SK-N-DZ (cell line): ENCODE measurements around the gene MKLN1.
"Not testable (repeated sequence)": the region's sequence is repeated elsewhere in the genome, so short reads cannot be mapped to it uniquely, and the experiment has no call there.

Experiments
- DNase-seq: peaks from one replicate; pipeline ENCODE4 v3.0.0-alpha.2; 2015; ENCODE audit warnings: low spot score

The MKLN1 gene

DNA sequence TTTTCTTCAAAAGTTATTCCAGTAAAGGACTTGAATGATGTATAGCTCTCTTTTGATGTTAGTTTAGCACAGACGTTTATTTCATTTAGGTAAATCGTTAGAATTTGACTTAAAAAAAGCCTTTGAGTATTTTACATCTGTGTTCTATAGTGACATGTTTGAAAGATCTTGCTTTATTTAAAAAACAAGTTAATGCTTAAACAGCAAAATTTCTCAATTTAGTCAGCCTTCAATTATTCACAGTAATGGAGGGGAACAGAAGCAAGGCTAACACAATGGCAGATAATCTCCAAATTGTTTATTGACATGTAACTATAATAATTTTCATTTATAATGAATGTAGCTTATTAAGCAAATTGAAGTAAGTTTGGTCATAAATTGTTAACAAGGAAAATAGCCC is 63.5 kb downstream of the MKLN1 start:
- DNase-seq = no peak

DNA sequence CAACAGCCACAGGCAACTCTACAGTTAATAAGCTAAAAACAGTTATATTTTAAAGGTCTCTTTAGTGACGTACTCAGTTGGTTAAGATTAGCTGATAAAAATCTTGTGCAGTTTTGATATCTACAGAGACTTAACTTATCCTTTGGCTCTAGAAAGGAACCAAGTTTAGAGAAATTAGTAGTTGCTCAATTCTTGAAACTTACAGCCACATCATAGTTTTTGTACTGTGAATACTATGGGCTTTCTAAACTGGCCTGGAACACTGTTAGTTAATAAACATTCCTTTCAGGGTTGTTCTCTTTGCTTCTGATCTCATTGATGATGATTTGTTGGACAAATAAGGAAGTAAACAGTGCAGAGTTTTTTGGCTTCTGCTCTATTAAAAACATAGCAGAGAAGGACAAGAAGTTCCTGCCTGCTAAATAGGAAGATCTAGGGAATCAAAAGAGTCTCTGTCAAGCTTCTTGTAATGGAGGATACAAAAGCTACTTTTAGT is 73.1 kb downstream of the MKLN1 start:
- no peak for DNase-seq

DNA sequence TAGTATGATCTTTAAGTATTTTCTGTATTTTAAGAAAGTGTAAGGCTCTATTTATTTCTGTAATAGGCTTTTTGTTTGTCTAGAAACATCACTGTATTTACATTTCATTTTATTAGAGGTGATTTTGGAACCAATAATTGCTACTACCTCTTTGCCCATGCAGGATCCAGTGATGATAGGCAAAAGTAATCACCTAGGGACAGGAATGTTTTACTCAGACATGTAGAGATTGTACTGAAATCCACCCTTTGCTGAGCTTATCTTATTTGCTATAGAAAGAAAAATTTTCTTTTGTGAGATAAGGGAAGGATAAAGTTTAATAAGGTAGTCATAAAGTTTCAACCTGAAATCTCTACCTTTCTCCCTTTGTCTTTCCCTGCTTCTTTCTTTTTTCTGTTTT is 73.5 kb downstream of the MKLN1 start:
- no peak for DNase-seq

DNA sequence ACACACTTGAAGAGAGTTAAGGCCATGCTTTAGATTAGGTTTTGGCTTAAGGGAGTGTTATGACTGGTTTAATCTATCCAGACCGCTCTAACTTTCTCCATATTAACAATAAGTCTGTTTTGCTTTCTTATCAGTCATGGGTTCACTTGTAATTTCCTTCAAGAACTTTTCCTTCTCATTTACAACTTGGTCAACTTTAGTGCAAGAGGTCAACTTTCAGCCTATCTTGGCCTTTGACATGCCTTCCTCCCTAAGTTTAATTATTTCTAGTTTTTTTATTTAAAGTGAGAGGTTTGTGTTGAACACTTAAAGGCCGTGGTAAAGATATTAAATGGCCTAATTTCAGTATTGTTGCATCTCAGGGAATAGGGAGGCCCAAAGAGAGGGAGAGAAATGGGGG is 75.6 kb downstream of the MKLN1 start:
- DNase-seq = no peak

DNA sequence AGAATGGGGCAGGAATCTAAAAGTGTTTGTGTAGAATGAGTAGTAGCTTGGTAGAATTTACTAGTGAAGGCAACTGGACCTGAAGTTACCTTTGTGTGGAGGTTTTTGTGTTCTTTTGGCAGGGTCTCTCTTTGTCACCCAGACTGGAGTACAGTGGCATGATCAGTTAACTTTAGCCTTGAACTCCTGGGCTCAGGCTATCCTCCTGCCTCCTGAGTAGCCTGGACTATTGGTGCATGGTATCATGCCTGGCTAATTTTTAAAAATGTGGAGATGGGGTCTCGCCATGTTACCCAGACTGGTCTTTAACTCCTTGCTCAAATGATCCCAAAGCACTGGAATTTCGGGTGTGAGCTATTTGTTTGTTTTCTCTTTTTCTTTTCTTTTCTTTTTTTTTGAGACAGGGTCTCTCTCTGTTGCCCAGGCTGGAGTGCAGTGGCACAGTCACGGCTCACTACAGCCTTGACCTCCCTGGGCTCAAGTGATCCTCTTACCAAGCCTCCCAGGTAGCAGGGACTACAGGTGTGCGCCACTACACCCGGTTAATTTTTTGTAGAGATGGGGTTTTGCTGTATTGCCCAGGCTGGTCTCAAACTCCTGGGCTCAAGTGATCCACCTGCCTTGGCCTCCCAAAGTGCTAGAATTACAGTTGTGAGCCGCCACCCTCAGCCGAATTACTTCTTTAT is 76.7 kb downstream of the MKLN1 start:
- DNase-seq = no peak

DNA sequence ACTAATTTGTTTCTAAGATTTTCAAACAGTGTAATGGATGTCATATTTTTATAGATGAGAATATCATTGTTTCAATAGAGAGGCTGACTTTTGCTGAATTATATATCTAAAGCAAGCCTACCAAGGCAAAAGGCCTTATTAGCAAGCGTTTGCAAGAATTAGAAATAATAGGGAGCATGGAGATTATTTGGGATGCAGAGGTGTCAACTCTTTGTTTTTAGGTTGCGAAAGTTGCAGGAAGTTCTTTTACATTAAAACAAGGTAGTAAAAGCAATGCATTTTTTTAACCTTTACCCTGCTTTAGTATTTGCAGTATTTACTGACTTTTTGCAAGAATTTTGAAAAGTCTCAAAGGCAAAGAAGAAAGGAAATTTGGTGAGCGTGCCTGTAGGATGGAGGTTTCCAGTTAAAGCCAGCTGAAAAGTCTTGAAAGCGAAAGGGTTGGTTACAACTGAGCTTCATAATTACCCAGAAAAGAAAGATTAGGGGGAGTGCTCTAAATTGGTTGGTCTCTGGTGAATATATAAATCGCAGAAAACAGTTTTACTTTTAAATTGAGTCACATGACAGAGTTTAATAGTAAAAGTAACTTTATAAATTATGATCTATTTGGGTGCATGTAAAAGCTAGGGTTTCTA is 81.6 kb downstream of the MKLN1 start:
- no peak for DNase-seq

DNA sequence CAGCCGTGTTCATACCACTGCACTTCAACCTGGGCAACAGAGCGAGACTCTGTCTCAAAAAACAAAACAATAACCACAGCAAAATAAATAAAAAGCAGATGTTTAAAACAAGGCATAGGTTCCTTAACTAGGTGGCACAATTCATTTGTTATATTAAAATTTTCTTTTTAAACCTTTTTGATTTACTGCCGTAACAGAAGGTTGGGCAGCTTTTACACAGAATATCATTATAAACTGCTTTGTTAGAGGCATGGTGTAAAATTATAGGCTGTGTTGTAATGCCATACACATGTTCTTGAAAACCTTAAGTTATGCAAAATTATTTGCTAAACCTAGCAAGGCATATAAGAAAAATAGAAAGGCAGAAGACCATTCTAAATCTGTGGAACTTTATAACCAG is 84.4 kb downstream of the MKLN1 start:
- DNase-seq = no peak

DNA sequence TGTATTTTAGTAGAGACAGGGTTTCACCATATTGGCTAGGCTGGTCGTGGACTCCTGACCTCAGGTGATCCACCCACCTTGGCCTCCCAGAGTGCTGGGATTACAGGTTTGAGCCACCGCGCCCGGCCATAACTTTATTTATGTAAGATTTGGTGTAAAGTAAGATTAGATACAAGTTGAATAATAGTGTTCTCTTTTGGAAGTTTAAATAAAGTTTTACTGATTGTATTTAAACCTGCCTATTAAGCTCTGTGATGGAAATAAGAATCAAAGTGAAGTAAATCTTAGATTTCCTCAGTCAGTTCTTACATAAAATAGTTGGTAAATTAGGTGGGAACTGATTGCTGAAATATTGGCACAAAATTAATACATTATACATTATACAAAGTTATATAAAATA is 86.0 kb downstream of the MKLN1 start:
- DNase-seq = no peak

DNA sequence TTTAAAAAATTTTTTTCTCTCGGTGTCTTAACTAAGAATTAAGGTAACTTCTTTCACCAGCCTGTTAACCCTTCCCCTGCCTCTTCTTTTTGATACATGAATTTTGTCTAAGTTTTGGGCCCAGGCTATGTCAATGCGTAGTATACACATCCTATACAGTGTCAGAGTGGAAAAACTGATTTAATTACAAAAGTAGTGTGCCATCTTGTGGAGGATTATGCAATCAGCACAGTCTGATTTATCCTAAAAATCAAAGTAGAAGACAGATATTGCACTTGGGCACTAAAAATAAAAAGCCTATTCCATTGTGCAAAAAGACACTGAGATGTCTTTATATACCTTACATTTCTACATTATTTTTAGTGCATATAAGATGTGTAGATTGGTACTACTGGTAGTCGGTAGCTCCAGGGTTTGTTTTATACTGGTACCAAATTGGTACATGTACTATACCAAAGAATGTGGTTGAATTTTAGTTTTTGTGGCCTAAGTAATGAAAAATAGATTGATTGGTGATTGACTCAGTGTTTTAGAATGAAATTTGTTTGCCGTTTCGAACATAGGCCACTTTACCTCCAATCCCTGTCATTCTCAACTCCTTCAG is 96.6 kb downstream of the MKLN1 start:
- peak; percentile 37 for DNase-seq

DNA sequence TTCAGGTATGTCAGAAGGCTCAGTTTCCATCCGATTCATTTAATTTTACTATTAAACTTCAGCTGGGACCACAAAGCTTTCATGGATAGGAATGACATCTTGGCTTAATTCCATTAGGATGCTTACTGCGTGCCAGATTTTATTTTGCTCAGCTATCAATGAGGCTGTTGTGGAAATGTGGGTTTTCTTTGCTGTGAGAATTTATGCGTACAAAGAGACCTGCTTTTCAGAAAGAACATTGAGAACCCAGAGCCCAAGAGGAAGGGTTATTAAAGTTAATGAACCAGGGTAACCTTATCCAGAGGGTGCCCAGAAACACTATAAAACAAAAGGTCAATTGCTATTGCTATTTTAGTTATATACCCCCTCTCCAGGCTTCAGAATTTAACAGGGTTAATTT is 98.3 kb downstream of the MKLN1 start:
- no peak for DNase-seq

DNA sequence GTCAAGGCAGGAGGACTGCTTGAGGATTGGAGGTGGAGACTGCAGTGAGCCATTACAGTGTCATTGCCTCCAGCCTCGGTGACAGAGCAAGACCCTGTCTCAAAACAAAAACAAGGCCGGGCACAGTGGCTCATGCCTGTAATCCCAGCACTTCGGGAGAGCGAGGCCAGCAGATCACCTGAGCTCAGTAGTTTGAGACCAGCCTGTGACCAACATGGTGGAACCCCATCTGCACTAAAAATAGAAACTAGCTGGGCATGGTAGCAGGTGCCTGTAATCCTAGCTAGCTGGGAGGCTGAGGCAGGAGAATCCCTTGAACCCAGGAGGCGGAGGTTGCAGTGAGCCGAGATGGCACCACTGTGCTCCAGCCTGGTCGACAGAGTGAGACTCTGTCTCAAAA is 103.2 kb downstream of the MKLN1 start:
- not testable (repeated sequence) for DNase-seq

DNA sequence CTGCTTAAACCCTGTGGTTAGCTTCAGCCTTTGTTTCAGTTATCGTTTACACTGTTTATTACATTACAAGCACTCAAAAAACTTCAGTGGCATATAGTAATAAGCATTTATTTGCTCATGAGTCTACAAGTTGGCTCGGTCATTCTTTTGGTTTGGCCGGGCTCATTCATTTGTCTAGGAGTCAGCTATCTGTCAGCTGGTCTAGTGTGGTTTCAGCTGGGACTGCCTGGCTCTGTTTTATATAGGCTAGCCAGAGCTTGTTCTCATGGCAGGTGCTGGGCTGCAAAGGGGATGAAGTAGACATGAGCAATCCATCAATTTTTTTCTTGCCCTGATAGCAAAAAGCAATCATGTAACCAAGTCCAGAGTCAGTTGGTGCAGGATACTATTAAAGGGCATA is 103.6 kb downstream of the MKLN1 start:
- DNase-seq = no peak

DNA sequence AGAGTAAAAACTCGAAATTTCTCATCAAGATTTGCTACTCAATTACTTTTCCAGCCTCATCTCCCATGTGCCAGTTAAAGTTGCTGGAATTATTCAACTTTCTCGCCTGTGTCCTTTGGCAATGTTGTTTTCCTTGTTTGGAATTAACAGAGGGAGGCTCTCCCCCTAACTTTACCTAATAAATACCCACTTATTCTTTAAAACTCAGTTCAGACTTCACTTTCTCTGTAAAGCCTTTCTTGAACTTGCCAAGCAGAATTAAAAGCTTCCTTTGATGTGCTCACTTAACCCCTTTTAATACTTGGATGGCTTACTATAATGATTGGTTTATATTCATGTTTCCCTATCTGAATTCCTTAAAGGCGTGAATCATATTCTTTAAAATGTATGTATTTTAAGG is 104.1 kb downstream of the MKLN1 start:
- DNase-seq = no peak

DNA sequence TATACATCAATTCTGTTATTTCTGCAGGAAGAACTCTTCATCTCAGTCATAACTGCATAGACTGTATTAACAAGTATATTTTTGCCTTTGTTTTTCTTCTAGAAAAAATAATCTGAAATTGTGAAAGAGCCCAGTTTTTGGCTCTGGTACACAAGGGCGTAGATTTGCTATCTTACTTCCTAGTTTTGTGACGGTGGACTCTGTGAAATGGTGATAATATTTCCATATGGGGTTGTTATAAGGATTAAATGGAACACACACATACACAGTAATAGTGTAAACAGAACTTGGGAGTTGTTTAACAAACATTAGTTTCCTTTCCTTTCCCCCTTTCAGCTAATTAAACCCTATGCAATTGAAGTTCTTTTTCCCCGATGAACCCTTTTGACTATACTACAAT is 108.7 kb downstream of the MKLN1 start:
- no peak for DNase-seq

DNA sequence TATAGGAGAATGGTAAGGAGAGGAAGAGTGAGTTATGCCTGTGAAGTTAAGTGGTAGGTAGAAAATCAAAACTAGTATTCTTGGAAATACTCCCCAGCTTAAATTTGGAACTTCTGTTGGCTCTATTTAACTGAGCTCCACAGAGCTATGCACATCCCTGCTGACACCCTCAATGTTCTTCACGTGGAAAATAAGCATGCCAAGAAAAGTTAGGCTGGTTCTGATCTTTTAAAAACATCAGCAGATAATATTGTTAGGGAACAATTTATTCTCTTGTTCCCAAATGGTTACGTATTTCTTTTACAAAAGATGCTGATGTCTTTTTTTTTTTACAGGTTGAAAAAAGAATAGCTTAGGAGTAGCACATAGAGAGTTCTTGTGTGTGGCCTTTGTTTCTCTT is 111.3 kb downstream of the MKLN1 start:
- DNase-seq = no peak

DNA sequence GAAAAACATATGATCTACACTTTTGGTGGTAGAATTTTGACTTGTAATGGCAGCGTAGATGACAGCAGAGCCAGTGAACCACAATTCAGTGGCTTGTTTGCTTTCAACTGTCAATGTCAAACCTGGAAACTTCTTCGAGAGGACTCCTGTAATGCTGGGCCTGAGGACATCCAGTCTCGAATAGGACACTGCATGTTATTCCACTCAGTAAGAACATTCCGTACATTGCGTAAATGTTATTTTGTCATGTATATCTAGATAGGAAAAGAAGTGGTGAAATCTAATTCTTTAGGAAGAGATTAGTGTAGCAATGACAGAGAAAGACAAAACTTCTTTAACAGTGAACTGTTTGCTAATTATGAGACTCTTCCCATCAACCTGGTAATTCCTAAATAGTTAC is 115.8 kb downstream of the MKLN1 start:
- DNase-seq = no peak

DNA sequence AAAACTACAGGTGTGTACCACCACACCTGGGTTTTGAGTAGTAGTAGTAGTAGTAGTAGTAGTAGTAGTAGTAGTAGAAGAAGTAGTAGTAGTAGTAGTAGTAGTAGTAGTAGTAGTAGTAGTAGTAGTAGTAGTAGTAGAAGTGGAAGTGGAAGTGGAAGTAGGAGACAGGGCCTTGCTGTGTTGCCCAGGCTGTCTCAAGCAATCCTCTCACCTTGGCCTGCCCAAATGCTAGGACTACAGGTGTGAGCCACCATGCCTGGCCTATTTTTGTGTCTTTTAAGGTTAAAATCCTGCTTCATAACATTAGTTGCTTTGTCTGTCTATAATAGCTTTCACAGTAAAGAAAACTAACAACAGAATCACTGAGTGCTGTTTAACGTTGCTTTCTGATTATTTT is 117.0 kb downstream of the MKLN1 start:
- DNase-seq = no peak

DNA sequence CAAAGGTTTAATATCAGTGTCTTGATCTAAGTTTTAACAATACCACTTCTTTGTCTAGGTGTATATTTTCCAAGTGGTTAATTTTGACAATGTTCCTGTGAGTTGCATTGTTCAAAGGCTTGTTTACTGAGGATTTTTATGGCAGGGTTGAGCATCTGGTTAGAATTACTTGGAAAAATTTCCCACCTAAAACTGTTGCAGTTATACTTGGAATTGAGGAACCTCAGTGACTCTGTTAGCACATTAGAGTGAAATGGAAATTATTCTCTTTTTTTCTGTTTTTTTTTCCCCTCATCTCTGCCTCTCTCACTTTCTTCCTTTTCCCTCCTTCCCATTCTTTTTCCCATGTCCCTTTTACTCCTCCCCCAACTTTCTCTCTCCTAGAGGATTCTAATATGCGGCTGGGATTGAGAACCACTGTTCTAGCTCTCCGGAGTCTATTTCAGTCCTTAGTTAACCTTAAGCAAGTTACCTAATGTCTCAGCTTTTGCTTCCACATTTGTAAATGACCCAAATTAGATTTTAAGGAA is 121.8 kb downstream of the MKLN1 start:
- no peak for DNase-seq

DNA sequence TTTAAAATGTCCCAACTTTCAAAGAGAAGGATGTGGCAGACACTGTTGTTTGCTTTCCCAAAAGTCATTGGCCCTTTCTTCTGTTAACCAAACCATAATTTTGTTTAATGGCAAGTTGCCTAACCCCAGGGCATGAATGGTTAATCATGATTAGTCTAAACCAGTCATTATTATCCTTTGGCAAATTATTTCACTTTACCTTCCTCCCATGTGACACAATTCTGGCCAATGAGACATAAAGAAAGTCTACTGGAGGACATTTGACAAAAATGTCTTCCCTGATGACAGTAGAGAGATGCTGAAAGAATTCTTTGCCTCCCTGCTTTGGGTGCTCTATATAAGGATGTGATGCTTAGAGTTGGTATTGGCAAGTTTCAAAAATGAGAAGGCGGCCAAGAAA is 126.8 kb downstream of the MKLN1 start:
- no peak for DNase-seq

DNA sequence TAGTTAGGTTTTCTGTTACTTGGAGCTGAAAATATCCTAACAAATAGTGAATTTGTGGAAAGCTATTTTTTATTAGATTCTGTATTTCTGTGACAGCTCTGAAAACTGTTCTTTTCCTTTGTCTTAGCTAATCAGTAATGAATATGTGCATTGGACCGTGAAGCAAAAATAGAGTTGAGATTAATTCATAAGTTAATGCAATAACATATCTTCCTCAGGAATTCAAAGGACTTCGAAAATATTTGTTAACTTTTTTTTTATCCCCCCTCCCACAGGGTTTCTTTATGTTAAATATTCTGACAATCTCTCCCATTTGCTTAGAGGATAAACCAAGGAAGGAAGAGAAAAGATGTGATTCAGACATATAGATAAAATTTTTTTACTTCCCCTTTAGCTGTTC is 127.3 kb downstream of the MKLN1 start:
- no peak for DNase-seq

DNA sequence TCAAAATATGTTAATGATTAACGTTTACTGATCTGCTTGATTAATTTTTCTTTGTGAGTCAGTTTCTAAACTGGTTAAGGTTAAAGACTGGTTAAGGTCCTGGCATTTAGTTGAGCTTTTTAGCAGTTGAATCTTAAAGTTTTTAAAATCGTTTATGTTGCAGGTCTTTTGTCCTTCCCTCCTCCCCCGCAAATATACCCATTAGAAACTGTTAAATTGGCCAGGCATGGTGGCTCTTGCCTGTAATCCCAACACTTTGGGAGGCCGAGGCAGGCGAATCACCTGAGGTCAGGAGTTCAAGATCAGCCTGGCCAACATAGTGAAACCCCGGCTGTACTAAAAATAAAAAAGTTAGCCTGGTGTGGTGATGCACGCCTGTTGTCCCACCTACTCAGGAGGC is 127.9 kb downstream of the MKLN1 start:
- DNase-seq = no peak

DNA sequence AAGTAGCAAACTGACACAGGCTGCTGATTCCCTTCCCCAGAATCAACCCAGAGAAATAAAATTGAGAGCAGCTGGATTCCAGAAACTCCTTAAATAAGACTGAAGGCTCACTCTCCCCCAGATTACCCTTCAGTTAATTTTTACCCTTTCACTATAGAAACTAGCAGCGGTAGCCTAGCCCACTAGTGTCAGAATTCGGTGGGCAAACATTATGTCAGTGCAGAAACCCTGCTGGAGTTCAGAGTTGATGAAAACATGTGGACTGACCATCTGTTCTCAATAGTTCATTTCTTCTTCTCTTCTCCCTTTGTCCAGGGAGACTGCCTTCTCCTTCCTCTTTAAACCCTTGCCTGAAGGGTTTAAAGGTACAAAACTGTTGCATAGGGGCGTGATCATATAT is 128.7 kb downstream of the MKLN1 start:
- no peak for DNase-seq

DNA sequence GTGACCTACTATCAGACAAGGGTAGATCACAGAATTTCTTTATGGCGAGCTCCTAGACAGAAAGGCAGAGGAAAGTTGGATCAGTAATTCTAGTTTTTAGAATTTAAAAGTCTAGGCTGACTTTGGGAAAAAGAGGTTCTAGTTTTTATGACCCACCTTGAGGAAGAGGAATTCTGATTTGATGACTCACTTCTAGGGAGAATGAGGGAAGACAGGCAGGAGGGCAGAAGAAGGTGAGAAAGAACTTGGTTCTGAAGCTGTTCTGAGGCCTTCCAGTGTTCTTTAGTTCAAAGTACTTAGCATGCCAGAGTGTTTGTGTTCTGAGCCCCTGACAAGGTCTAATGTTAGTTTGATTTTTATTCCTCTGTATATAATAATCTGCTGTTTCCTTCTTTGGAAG is 131.6 kb downstream of the MKLN1 start:
- DNase-seq = no peak
